Fibroblast of peridontal ligament (primary cell): ENCODE measurements around the gene DNMT3L.
"Not testable (repeated sequence)": the region's sequence is repeated elsewhere in the genome, so short reads cannot be mapped to it uniquely, and the experiment has no call there.

Experiments
- DNase-seq: peaks from one replicate; pipeline ENCODE4 v3.0.0-alpha.2; 2010; ENCODE audit errors: extremely low read depth

The DNMT3L gene

DNA sequence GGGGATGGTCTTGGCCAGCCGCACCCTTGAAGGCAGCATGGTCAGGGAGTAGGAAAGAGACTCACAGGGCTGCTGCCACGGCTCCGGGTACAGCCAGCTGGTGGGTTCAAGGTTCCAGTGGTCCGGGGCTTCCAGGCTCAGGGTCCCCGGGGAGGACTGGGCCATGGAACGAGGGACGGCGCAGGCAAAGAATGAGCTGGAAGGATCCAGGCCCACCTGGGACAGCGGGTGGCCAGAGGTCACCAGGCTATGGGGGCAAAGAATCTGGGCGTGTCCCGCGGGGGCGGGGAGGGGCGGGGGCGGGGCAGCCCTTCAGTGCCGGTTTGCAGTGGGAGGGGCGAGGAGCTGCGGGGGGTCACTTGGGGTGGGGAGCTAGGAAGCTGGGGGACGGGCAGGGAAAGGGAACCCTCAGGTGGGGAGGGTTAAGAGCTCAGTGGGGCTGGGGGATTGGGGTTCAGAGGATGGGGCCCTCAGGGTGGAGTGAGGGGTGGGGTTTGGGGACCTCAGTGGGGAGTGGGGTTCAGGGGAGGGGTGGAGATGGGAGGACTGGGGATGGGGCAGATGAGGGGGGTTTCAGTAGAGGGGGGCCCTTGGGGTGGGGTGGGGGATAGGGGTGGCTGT lies at the start of gene DNMT3L:
TSS of gene DNMT3L (minus strand) at position 223 of the 621 bp plus-strand sequence. CDS start 638 bp downstream, outside the sequence.
- no peak for DNase-seq

DNA sequence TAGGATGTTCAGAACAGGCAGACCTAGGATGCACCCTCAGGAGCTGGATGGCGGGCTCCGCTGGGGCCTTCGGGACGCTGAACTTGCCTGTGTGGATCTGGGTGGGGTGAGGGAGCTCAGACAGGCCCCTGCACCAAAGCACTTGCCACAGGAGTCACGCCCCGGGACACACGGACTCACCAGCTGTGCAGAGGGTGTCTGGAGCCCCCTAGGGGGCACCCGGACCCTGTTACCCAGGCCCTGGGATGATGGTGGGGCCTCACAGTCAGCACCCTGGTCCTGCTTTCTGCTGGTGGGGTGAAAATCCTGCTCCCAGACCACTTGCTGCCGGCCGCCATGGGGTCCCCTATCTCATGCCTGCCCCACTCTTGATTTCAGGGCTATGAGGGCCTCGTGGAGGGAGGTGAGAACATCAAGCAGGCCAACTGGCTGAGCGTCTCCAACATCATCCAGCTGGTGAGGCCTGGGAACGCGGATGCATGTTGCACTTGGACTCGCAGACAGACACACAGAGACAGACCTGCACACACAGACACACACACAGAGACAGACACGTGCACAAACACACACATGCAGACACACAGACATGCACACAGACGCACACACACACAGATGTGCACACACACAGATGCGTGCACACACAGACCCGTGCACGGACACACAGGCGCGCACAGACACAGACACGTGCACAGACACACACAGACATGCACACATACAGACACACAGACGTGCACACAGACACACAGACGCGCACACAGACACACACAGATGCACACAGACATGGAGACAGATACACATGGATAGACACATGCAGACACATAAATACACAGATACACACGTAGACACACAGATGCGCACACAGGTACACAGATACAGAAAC lies 49.2 kb upstream of the DNMT3L start:
- no peak for DNase-seq

DNA sequence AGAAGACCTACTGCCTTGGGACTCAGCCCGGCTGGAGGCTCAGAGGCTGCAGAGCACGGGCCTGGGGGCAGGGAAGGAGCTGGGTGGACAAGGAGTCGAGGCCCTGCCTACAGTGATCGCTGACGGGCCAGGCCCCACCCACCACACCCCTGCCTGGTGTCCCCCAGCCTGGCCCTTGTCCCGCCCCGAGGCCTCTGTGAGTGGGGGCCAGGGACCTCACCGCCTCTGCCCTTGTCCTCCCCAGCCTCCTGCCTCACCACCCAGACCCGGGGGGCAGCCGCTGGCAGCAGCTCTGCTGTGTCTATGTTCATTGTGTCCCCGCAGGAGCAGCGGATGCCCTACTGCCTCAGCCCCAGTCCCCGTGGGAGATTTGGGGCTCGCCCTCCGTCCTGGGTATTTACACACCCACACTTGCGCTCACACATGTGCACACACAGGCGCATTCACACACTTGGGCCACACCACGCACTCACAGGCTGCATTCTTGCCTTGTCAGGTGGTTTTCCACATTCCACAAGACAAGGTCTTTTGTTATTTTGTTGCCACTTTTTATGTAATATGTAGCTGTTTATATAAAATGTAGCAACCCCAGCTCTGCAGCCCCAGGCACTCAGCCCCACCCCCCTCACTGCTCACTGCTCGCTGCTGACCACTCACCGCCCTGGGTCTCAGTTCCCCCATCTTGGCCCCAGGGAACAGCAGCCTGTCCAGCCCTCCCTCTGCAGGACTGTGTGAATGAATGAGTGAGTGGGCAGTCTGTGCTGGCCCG lies 45.4 kb upstream of the DNMT3L start:
- no peak for DNase-seq

DNA sequence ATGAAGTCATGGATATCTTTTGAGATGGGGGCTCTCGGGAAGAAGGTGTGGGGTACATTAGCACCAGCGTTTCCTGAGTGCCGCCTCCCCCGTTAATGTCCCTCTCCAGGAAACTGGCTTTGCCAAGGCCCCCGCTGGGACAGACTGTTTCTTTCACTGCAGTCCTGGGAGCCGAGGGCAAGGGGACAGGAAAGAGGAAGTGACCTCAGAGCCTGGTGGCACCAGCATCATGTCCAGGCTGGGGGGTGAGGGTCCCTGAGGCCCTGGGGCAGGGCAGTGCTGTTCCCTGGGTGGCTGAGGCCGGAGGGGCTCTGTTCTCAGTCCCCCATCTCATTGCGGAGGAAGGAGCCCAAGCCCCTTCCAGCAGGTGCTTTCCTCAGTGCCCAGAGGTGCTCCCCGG lies 44.0 kb upstream of the DNMT3L start:
- DNase-seq, result no peak

DNA sequence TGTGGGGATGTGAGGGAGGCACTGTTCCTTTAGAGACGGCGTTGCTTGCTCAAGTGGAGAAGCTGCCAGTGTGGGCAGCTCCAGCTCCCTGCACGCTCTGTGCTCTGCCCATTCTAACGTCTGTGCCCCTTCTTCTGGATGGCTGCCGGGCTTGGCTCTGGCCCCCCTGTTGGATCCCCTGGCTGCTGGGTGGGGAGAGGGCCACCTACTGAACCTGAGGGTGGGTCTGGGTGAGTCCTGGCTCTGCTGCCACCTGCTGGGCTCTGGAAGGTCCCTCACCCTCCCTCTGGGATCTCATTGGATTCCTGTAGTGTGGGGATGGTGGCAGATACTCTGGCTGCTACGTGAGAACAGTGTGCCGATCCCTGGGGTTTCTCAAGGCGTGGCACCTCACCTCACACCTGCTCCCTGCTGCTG lies 43.2 kb upstream of the DNMT3L start:
- DNase-seq, result peak; percentile 34

DNA sequence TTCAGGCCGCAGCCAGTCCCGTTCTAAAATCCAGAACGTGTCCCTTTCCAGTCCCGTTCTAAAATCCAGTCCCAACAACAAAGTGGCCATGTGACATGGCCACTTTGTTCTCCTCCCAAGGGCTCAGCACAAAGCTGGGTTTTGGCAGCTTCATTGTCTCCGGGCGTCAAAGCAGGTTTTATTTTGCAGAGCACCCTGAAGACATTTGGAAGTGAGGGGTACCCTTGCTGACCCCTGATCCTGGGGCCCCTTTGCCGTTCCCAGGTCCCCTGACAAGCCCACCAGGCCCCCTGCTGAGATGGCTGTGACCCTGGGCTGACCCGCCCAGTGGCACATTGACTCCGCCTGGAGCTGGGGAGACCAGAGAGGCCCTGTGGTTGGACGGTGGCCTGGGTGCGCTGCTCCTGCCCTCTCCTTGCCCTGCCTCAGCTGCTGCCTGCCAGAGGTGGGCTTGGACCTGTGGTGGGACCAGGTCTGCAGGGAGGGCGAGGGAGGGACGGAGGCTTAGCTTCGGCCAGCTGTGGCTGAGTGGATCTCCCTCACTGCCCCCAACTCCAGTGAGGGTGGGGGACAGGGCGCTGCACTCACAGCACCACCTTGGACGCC lies 42.4 kb upstream of the DNMT3L start:
- no peak for DNase-seq

DNA sequence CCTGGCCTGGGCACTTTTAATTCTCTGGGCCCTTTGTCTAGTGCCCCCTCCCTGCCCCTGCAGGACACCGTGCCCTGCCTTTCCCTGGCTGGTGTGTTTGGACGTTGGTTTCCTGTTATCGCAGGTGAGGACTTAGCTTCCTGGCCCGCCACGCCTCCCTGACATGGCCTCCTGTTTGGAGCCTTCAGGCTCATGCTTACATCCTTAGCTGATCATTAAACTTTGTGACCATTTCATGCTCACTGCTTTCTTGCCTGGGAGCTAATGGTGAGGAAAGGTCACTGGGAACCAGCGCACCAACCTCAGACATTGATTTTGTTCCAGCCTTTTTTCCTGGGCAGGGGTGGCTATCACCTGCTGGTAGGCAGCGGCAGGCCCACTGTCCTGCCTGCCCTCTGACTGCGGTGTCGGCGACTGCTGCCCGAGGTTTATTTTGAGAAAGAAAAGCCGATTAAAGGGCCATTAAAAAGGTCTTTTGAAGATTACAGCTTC lies 41.8 kb upstream of the DNMT3L start:
- DNase-seq, result no peak

DNA sequence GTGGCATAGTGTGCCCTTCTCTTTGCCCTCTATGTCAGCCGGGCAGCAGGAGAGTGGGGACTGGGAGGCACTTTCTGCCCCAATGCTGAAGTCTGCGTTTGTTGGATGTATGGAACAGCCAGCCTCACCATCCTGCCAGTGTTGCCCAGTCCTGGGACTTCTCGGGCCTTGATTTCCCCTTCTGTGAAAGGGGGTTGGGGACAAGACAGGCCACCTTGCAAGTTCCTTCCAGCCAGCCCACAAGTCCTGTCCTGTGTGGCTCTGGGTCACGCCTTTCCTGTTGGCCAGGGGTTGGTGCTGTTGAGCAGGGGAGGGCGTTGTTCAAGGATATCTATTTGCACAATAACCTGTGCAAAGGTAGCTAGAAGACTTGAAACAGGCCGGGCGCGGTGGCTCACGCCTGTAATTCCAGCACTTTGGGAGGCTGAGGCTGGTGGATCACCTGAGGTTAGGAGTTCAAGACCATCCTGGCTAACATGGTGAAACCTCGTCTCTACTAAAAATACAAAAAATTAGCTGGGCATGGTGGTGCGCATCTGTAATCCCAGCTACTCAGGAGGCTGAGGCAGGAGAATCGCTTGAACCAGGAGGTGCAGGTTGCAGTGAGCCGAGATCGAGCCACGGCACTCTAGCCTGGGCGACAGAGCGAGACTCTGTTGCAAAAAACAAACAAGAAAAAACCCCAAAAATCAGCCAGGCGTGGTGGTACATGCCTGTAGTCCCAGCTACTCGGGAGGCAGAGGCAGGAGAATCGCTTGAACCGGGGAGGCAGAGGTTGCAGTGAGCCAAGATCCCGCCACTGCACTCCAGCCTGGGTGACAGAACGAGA lies 41.1 kb upstream of the DNMT3L start:
- not testable (repeated sequence) for DNase-seq

DNA sequence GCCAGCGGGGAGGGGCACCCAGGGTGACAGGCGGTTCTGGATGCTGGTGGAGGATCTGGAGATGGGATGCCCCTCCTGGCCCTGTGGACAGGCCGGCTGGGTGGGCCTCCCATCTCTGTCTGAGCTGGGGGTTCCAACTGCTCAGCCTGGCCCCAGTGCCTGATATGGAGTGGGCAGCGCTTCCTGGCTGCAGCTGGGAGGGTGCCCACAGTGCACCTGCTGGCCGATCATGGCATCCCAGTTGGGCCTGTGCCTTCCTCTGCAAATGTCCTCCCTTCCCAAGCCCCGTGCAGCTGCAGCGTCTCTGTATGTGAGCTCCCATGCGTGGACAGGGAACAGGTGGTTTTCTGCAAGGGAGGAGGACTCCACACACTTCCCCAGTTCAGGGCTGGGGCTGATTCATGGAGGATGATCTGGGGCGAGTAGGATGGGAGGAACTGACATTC lies 40.3 kb upstream of the DNMT3L start:
- no peak for DNase-seq

DNA sequence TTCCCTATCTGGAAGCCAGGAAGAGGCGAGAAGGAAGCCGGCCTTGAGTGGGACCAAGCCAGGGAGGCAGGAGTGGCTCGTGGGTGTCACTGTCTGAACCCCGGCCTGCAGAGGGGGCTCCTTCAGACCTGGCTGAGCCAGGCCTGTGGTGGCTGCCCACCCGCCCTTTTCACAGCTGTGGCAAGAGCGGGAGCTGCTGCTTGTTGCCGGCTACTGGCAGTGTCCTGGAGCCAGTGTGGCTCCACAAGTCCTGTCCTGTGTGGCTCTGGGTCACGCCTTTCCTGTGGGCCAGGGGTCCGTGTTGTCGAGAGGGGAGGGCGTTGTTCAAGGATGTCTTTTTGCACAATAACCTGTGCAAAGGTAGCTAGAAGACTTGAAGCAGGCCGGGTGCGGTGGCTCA lies 39.4 kb upstream of the DNMT3L start:
- no peak for DNase-seq

DNA sequence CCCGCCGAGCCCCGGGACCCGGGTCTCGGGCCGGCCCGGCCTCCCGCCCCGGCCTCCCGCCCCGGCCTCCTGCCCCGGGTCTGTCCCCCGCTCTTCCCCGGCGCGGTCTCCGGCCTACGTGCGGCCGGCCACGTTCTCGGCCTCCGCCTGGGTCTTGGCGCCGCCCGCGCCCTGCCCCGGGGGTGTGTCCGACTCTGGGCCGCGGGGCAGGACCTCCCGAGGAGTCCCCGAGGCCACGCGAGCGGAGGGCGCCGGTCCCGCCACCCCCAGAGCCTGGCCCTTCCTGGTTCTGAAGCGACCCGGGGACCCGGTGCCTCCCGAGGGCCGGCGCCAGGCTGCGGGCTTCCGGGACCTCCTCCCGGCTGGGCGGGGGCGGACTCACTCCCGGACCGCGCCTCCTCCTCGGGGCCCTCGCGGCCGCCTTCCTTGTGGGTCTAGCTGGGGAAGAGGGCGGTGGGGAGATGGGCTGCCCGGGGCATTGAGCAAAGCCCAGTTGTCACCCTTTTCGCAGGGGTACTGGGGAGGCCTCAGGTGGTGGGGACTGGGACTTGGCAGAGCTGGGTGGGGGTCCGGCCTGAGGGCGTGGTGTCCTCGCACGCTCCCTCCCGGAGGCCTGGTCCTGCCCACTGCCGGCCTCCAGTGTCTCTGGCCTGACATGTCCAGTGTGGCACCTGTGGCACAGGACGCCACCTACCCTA lies 38.7 kb upstream of the DNMT3L start:
- DNase-seq, result peak; percentile 20

DNA sequence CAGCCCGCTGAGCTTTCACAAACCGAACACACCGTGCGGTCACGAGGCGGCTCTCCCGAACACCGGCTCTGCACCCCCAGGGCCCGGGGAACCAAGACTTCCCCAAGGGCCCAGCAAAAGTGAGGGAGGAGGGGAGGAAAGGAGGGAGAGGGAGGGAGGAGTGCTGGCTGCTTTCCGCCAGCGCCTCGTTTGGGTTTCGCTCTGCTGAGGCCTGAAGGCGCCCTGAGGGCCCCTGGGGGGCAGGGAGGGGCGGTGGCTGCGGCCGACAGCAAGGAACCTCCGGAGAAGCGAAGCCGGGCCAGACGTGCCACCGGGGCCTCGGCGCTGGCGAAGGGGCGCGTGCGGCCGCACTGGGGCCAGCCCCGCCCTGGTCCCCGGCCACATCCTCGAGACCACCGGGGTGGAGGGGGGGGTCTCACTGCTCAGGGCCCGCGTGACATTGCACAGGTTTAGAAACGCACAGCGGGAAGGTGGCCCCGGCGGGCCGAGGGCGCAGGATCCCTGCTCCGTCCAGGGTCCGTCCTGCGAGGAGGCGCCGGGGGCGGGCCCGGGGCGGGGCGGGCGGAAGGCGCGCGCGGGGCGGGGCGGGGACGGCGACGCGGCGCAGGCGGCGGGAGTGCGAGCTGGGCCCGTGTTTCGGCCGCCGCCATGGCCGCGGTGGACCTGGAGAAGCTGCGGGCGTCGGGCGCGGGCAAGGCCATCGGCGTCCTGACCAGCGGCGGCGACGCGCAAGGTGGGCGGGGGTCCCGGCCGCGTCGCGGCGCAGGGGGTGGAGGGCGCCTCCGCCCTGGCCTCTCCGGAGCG lies 38.0 kb upstream of the DNMT3L start, which contains the start of gene PFKL:
TSS of gene PFKL (plus strand) at position 596 of the 804 bp plus-strand sequence. CDS start at position 649, 53 bp downstream.
- no peak for DNase-seq

DNA sequence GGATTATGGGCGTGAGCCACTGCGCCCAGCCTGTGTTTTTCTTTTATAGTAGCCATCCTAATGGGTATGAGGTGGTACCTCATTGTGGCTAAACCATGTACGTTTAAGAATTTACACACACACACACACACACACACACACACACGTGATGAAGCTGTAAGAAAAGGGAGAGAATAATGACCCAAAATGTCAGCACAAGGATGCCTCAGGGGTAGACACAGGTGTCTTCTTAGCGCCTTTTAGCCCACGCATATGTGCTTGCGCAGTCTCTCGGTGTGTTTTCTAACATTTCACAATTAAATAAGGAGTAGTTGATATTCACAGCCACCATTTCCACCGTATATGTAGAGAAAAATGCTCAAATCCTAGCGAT lies 37.4 kb upstream of the DNMT3L start:
- DNase-seq, result peak; percentile 35

DNA sequence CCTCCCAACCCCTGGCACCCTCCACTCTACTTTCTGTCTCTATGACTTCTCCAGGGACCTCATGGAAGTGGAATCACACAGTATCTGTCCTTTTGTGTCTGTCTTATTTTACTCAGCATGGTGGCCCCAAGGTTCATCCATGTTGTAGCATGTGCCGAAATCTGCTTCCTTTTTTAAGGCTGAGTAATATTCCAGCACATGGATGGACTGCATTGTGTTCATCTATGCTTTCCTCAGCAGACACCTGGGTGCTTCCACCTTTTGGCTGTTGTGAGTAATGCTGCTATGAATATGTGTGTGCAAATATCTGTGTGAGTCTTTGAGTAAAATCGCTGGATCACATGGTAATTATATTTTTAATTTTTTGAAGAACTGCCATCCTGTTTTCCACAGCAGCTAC lies 36.6 kb upstream of the DNMT3L start:
- no peak for DNase-seq

DNA sequence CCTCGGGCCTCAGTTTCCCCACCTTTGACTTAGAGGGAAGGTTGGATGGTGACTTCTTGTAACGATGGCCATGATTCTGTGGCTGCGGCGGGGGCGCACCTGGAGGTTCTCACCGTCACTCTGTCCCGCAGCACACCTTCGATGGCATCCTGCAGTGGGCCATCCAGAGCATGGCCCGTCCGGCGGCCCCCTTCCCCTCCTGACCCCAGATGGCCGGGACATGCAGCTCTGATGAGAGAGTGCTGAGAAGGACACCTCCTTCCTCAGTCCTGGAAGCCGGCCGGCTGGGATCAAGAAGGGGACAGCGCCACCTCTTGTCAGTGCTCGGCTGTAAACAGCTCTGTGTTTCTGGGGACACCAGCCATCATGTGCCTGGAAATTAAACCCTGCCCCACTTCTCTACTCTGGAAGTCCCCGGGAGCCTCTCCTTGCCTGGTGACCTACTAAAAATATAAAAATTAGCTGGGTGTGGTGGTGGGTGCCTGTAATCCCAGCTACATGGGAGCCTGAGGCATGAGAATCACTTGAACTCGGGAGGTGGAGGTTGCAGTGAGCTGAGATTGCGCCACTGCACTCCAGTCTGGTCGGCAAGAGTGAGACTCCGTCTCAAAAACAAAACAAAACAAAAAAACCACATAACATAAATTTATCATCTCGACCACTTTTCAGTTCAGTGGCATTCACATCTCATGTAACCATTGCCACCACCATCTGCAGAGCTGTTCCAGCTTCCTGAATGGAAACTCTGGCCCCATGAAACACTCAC lies 36.0 kb upstream of the DNMT3L start:
- peak; percentile 79 for DNase-seq

DNA sequence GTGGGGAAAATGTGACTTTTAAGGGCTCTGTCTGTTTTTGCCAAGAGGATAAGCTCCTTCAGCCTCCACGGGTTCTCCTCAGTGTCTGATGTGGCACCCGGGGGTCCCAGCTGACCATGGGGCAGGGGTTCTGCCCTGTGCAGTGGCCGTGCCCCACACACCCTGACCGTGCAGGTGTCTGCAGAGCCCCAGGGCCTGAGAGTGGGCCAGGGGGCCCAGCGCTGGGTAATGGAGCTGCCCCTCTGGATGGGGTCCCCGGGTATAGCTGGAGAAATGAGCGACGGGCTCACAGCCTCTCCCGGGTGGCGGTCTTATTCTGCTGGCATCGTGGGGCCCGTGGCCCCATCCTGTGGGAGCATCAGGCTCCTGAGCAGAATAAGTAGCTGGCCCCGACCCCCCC lies 35.2 kb upstream of the DNMT3L start:
- DNase-seq, result no peak

DNA sequence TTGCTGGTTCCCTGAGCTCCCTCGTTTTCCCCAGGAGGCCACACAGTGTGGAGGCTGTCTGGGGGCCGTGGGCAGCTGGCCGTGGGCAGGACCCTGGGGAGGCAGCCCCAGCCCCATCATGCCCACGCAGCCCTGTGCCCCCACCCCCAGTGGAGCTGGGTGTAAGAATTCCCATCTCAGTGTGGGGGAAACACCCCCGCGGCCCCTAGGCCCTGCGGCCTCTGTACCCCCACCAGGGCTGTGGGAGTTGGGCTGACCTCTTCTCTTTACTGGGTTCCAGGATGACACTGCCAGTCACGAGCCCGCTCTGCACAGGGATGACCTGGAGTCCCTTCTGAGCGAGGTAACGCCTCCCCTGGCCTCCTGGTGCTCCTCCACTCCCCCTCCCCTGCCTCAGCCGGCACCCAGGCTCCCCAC lies 34.4 kb upstream of the DNMT3L start:
- DNase-seq, result no peak

DNA sequence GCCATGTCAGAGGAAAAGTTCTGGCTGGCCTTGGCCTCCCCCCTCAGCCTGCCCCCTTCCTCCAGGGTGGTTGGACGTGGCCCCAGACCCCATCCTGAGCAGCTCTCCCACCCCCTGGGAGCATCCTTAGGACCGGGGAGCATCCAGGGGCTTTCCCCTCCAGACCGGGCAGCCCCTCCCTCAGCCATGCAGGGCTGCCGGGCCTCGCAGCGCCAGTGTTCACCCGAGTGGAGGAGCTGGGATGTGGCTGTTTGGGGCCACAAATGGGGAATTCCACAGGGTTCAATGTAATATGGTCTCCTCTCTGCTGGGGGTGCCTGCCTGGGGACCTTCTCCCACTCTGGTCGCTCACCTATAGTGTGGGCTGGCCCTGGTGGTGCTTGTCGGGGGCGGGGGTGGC lies 33.9 kb upstream of the DNMT3L start:
- DNase-seq, result no peak

DNA sequence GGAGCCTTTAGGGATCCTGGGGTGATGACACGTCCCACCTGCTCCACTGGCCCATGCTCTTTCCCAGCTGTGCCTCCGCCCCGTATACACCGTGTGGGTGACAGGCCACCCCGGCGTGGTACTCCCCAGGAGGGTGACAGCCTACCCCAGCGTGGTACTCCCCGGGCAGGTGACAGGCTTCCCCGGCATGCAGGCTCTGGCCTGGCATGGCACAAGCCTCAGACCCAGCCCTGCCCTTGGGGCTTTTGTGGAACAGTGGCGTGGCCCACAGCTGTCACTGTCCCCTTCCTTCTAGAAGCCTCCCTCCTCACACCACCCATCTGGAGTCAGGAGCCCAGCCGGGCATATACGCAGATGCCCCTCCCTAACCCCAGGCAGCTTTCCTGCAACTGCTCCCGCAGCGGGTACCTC lies 33.5 kb upstream of the DNMT3L start:
- DNase-seq, result no peak
